ENCODE measurements around the gene DGKG.
A peak's percentile ranks its signal among the peaks of the same experiment; 100 is the strongest.

Gene DGKG

GRCh38 chr3:186217820-186218164 lies 144.2 kb downstream of the DGKG start:
- DNase-seq (ENCODE audit: low spot score) = peak; percentile 18
- H3K27ac ChIP-seq = no peak overlapping the region
- ChIA-PET POLR2A (ENCODE audit: low non-redundant PET) (no interaction called here), CTCF (no interaction called here)
- TF ChIP-seq, protein P1, sequence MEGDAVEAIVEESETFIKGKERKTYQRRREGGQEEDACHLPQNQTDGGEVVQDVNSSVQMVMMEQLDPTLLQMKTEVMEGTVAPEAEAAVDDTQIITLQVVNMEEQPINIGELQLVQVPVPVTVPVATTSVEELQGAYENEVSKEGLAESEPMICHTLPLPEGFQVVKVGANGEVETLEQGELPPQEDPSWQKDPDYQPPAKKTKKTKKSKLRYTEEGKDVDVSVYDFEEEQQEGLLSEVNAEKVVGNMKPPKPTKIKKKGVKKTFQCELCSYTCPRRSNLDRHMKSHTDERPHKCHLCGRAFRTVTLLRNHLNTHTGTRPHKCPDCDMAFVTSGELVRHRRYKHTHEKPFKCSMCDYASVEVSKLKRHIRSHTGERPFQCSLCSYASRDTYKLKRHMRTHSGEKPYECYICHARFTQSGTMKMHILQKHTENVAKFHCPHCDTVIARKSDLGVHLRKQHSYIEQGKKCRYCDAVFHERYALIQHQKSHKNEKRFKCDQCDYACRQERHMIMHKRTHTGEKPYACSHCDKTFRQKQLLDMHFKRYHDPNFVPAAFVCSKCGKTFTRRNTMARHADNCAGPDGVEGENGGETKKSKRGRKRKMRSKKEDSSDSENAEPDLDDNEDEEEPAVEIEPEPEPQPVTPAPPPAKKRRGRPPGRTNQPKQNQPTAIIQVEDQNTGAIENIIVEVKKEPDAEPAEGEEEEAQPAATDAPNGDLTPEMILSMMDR (conservative IDR thresholded peaks at IDR 0.05; ENCODE audit: low read depth) = no peak

DNA sequence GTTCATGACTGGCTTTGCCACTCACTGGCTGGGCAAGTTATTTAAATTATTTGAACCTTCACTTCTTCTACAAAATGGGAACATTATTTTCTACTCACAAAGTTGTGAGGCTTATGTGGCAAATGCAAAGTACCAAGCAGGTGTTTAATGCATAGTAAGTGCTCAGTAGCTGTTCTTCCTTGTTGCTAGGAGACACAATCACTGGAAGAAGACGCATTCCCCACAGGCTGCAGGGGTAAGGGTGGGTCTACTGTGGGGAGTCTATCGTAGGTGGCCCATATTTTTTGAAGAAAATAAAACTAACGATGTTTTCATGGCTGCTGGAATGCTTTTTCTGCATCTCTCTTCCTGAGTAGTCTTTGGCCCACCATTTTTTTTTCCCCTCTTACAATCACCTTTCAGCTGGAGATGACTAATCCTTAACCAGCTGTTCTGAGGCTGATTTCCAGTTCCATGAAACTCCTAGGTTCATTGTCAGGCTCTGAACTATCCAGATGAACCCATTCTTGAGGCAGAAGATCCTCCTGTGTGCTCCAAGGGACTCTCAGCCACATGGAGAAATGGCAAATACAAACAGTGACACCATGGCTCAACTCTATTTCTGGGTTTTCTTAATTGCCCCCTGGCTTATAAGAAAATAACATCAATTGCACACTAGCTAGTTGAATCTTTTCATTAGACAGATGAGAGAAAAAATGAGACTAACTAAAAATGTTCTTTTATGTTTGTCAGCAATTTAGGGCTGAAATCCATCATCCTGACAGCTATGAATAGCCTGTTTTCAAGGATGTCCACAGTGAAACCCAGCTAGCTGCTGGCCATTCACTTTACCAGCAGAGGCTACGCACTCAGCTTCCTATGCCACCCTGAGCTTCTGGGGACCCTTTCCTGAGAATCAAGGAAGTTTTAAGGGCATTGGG lies 144.9 kb downstream of the DGKG start:
- H3K27ac ChIP-seq = no peak overlapping the region
- TF ChIP-seq, protein P1 (conservative IDR thresholded peaks at IDR 0.05; ENCODE audit: low read depth) = no peak
- ChIA-PET CTCF (interaction anchor here (0.5 to 0.8 kb wide), 3 partner anchors 12 to 240 kb away, joined by 3 read pairs; no protein-coding TSS in a partner anchor), POLR2A (ENCODE audit: low non-redundant PET) (no interaction called here)
- no peak for DNase-seq (ENCODE audit: low spot score)

DNA sequence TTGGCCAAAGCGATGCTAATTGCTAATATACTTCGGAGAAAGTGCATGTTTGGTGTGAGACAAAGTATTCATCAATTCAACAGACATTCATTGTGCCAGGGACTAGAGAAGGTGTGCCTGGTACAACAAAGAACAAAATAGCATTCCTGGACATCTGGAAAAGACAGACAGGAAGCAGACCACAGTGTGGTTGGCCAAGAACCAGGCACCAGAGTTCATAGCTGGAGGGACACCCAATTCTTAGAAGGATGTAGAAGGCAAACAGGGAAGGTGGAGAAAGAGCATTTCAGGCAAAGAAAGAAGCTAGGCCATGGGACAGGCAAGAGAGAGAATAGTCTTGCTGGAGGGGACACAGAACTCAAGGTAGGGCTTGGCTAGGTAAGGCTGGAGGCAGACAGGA lies 147.4 kb downstream of the DGKG start:
- H3K27ac ChIP-seq = no peak overlapping the region
- ChIA-PET POLR2A (ENCODE audit: low non-redundant PET) (no interaction called here), CTCF (interaction anchor here (0.6 kb wide), 1 partner anchor 7 kb away, joined by 4 read pairs; no protein-coding TSS in a partner anchor)

DNA sequence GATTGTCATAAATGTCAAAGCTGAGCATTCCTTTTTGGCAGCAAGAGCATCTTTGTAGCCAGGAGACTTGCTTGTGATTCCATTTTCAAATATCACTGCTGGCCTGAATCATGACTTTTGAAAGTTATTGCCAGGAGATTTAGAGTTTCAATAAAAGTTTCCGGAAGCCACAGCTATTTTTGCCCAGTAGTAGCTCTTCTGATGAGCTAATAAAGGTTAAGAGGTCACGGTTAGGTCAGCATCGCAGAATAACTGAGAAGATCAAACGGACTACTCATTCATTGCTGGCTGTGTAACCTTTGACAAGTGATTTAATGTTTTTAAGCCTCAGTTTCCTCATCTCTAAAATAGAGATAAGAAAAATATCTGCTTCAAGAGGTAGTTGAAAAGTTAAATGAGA lies 148.1 kb downstream of the DGKG start:
- ChIA-PET POLR2A (ENCODE audit: low non-redundant PET) (no interaction called here), CTCF (no interaction called here)
- no peak overlapping the region for H3K27ac ChIP-seq
- no peak for DNase-seq (ENCODE audit: low spot score)
- TF ChIP-seq, protein P1 (conservative IDR thresholded peaks at IDR 0.05; ENCODE audit: low read depth) = no peak

More for the DNA sequence above, 147.4 kb downstream of the DGKG start:
- DNase-seq (ENCODE audit: low spot score) = no peak
- TF ChIP-seq, protein P1 (conservative IDR thresholded peaks at IDR 0.05; ENCODE audit: low read depth) = no peak

DNA sequence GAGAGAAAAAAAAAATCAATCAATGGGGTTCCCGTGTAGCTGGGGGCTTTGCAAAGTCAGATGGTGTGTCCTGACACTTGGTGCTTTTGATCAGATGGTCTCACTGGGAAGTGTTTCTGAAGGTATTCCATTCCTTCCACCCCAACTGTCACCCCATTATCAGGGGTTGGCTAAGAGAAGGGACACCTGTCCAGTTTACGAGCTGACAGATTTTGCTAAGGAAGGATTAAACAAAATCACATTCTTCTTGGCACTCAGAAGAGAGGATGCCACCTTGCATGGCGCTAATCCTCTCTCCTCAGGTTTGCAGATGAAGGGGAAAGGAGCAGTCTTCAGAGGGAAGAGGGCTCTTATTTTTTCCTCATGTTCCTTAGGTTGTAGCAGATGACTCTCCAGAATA lies 149.4 kb downstream of the DGKG start:
- TF ChIP-seq, protein P1 (conservative IDR thresholded peaks at IDR 0.05; ENCODE audit: low read depth) = no peak
- ChIA-PET POLR2A (ENCODE audit: low non-redundant PET) (no interaction called here), CTCF (interaction anchor here (0.6 to 1.4 kb wide), 2 partner anchors 269 to 1667 kb away, joined by 3 to 5 read pairs; no protein-coding TSS in a partner anchor)
- H3K27ac ChIP-seq = no peak overlapping the region
- DNase-seq (ENCODE audit: low spot score) = no peak

- ChIA-PET CTCF (interaction anchor here (0.6 to 1.4 kb wide), 2 partner anchors 267 to 394 kb away, joined by 3 to 4 read pairs; no protein-coding TSS in a partner anchor), POLR2A (ENCODE audit: low non-redundant PET) (no interaction called here)
- H3K27ac ChIP-seq = peak overlapping the region; percentile 69
- DNase-seq (ENCODE audit: low spot score) = no peak
- TF ChIP-seq, protein P1 (conservative IDR thresholded peaks at IDR 0.05; ENCODE audit: low read depth) = no peak
Observed at GRCh38 chr3:186210852-186211500, 151.1 kb downstream of the DGKG start.

Data from RWPE1 (cell line).